Ishikawa (cell line): Measurements from ENCODE around the gene AUTS2.

Experiments
- CEBPB ChIP-seq: IDR thresholded peaks from 2 replicates; pipeline ENCODE4 v1.6.1; 2012
- CREB1 ChIP-seq: IDR thresholded peaks from 2 replicates; pipeline ENCODE4 v1.6.1; 2012; ENCODE audit warnings: low read depth
- EGR1 ChIP-seq: IDR thresholded peaks from 2 replicates; pipeline ENCODE4 v1.6.1; 2012
- EP300 ChIP-seq: IDR thresholded peaks from 2 replicates; pipeline ENCODE4 v1.6.1; 2012; ENCODE audit warnings: borderline replicate concordance
- FOXM1 ChIP-seq: IDR thresholded peaks from 2 replicates; pipeline ENCODE4 v1.6.1; 2012; ENCODE audit warnings: low read depth, borderline replicate concordance
- NFIC ChIP-seq: IDR thresholded peaks from 2 replicates; pipeline ENCODE4 v1.6.1; 2012
- RAD21 ChIP-seq: IDR thresholded peaks from 2 replicates; pipeline ENCODE4 v1.6.1; 2012; ENCODE audit warnings: low read depth
- TAF1 ChIP-seq: IDR thresholded peaks from 2 replicates; pipeline ENCODE4 v1.6.1; 2012; ENCODE audit warnings: low read depth, mild to moderate bottlenecking
- TCF12 ChIP-seq: IDR thresholded peaks from 2 replicates; pipeline ENCODE4 v1.6.1; 2012; ENCODE audit warnings: low read depth
- TEAD4 ChIP-seq: IDR thresholded peaks from 2 replicates; pipeline ENCODE4 v1.6.1; 2012
- YY1 ChIP-seq: IDR thresholded peaks from 2 replicates; pipeline ENCODE4 v1.6.1; 2012; ENCODE audit warnings: low read depth
- ZBTB7A ChIP-seq: IDR thresholded peaks from 2 replicates; pipeline ENCODE4 v1.6.1; 2012; ENCODE audit warnings: low read depth
- TF ChIP-seq, protein P1 (sequence below): IDR thresholded peaks from 2 replicates; pipeline ENCODE4 v1.6.1; 2012
- TF ChIP-seq, protein P2 (sequence below): IDR thresholded peaks from 2 replicates; pipeline ENCODE4 v1.6.1; 2012; ENCODE audit warnings: low read depth, mild to moderate bottlenecking
- TF ChIP-seq, protein P3 (sequence below): IDR thresholded peaks from 2 replicates; pipeline ENCODE4 v1.6.1; 2012

The AUTS2 gene

DNA sequence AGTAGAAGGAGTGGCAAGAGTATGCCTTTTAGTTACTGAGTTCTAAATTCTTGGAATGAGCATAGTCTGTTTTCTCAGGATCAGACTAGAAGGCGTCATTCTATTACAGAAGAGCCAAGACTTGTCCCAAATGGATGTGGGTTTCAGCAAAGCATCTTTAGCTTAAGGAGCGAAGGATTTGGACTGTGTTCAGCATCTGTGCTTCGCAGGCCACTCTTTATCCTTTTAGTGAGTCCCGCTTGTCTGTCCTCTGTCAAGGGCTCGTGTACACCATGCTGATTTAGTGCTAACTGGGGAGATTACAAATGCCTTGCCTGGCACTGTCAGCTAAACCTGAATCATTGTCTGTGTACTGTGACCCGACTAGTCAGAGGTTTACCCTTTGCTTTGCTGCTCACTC lies 465.7 kb downstream of the AUTS2 start:
- TF ChIP-seq EP300 (no peak), NFIC (no peak), TEAD4 (no peak), ZBTB7A (no peak), TAF1 (no peak), TCF12 (no peak), YY1 (no peak), CREB1 (no peak), EGR1 (no peak), RAD21 (no peak), FOXM1 (no peak), CEBPB (no peak)
- TF ChIP-seq, protein P1, sequence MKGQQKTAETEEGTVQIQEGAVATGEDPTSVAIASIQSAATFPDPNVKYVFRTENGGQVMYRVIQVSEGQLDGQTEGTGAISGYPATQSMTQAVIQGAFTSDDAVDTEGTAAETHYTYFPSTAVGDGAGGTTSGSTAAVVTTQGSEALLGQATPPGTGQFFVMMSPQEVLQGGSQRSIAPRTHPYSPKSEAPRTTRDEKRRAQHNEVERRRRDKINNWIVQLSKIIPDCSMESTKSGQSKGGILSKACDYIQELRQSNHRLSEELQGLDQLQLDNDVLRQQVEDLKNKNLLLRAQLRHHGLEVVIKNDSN, result no peak
- TF ChIP-seq, protein P2, sequence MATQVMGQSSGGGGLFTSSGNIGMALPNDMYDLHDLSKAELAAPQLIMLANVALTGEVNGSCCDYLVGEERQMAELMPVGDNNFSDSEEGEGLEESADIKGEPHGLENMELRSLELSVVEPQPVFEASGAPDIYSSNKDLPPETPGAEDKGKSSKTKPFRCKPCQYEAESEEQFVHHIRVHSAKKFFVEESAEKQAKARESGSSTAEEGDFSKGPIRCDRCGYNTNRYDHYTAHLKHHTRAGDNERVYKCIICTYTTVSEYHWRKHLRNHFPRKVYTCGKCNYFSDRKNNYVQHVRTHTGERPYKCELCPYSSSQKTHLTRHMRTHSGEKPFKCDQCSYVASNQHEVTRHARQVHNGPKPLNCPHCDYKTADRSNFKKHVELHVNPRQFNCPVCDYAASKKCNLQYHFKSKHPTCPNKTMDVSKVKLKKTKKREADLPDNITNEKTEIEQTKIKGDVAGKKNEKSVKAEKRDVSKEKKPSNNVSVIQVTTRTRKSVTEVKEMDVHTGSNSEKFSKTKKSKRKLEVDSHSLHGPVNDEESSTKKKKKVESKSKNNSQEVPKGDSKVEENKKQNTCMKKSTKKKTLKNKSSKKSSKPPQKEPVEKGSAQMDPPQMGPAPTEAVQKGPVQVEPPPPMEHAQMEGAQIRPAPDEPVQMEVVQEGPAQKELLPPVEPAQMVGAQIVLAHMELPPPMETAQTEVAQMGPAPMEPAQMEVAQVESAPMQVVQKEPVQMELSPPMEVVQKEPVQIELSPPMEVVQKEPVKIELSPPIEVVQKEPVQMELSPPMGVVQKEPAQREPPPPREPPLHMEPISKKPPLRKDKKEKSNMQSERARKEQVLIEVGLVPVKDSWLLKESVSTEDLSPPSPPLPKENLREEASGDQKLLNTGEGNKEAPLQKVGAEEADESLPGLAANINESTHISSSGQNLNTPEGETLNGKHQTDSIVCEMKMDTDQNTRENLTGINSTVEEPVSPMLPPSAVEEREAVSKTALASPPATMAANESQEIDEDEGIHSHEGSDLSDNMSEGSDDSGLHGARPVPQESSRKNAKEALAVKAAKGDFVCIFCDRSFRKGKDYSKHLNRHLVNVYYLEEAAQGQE, result no peak
- TF ChIP-seq, protein P3, sequence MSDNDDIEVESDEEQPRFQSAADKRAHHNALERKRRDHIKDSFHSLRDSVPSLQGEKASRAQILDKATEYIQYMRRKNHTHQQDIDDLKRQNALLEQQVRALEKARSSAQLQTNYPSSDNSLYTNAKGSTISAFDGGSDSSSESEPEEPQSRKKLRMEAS, result no peak

DNA sequence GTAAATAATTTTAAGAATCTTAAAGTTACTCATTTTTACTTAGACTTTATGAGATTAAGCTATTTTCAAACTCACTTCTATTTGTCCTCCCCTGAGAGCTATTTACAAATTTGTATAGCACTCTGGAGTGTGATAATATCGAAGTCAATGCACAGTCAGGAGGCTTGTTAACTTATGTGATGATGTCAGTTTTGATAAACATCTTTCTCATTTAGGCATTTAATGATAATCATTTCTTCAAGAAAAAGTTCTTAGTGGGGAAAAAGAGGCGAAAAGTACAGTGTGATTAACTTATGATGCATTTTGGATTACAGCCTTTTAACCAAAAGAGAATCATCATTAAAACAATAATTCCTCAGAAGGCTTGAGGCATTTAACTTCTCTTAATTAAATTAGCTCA lies 468.6 kb downstream of the AUTS2 start:
- TF ChIP-seq, protein P3, result no peak
- TF ChIP-seq EGR1, result no peak
- no peak for TF ChIP-seq YY1
- TF ChIP-seq, protein P1, result no peak

DNA sequence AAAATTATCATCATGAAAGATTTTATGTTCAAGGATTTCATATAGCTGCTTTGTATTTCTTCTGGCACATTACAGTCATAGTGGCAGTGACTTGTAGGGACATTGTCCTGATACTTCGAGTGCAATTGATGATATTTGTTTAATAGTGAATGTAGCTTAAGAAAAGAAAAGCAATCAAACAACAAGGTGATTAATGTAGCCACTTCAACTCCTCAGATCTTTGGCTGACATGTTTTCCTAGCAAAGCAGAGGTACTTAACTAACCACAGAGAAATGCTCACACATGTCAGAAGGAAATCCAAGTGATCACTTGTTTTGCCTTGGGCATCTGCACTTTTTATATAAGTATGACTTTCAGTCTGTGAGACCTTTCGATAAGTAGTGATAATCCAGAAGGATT lies 470.3 kb downstream of the AUTS2 start:
- TF ChIP-seq RAD21, result no peak
- TF ChIP-seq EGR1, result no peak
- TF ChIP-seq NFIC, result no peak
- no peak for TF ChIP-seq EP300
- TF ChIP-seq CEBPB, result no peak

DNA sequence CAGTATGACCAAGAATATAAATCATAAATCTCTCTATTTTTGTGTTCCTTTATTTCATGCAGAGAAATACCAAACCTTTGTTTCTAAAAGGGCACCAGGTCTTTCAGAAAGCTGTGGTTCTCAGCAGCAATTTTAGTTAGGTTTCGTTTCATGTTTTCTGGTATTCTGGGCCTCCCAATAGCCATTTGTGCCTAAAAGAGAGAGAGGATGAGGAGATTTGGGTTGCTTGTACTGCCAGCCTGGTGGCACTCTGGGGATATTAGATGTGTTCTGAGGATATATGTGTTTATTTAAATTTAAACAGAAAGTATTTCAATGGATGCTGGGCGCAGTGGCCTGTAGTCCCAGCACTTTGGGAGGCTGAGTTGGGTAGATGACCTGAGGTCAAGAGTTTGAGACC lies 471.7 kb downstream of the AUTS2 start:
- no peak for TF ChIP-seq EGR1
- TF ChIP-seq, protein P3, result no peak
- no peak for TF ChIP-seq TAF1
- TF ChIP-seq CEBPB, result no peak
- no peak for TF ChIP-seq YY1
- TF ChIP-seq TEAD4, result no peak
- no peak for TF ChIP-seq TCF12
- no peak for TF ChIP-seq NFIC
- no peak for TF ChIP-seq RAD21
- no peak for TF ChIP-seq EP300
- TF ChIP-seq, protein P2, result no peak
- TF ChIP-seq FOXM1, result no peak
- TF ChIP-seq, protein P1, result no peak
- TF ChIP-seq CREB1, result no peak
- no peak for TF ChIP-seq ZBTB7A

DNA sequence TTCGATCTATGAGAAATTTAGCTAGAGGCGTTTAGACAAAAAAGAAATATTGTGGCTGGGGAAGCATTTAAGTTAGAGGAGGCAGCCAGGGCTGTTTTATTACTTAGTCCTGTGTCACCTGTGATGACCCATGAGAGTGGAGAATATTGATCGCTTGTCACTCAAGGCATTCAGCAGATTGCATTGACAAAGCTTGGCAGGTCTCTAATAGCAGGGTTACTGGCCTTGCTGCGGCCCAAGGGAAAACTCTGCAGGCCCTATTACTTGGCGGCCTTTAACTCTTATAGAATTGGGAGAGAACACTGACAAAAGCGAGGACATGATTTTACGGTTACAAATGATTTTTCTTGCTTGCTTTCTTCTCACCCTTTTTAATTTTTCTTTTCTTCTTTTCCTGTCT lies 473.5 kb downstream of the AUTS2 start:
- TF ChIP-seq NFIC, result no peak
- no peak for TF ChIP-seq RAD21
- TF ChIP-seq YY1, result no peak
- no peak for TF ChIP-seq ZBTB7A
- no peak for TF ChIP-seq FOXM1
- TF ChIP-seq, protein P3, result no peak
- no peak for TF ChIP-seq TEAD4
- TF ChIP-seq, protein P2, result no peak
- no peak for TF ChIP-seq CREB1
- TF ChIP-seq EGR1, result no peak
- TF ChIP-seq EP300, result no peak
- TF ChIP-seq, protein P1, result no peak
